ENCODE data around the gene CAMK1G.

The CAMK1G gene

GRCh38 chr1:209630383-209631225 lies 47.1 kb downstream of the CAMK1G start:
- no peak overlapping the region for H3K27ac ChIP-seq
- TF ChIP-seq ZFX (IDR thresholded peaks at IDR 0.05; ENCODE audit: borderline replicate concordance) (no peak), CTCF (IDR thresholded peaks at IDR 0.05) (no peak)

- no peak overlapping the region for H3K27ac ChIP-seq
- TF ChIP-seq CTCF (IDR thresholded peaks at IDR 0.05), result no peak
- no peak for TF ChIP-seq ZFX (IDR thresholded peaks at IDR 0.05; ENCODE audit: borderline replicate concordance)
Observed at GRCh38 chr1:209633335-209633997, 50.0 kb downstream of the CAMK1G start.

- TF ChIP-seq CTCF (IDR thresholded peaks at IDR 0.05) (no peak), ZFX (IDR thresholded peaks at IDR 0.05; ENCODE audit: borderline replicate concordance) (no peak)
Observed at GRCh38 chr1:209634005-209634737, 50.7 kb downstream of the CAMK1G start.

DNA sequence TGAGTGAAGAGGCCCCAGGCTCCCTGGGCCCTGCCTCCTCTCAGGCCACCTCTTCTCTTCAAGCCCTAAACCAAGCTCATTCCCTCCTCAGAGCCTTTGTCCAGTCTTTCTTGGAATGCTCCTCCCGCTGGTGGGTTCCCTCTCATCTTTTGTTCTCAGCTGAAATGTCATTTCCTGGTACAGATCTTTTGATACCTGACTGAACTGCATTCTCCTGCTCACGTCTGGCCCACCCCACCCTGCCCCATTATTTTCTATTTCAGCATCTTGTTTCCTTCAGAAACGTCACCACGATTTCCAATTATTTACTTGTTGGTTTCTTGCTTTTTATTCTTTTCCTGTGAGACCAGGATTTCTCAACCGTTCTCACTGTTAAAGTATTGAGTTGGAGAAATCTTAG lies 52.3 kb downstream of the CAMK1G start:
- no peak for TF ChIP-seq CTCF (IDR thresholded peaks at IDR 0.05)
- no peak for TF ChIP-seq ZFX (IDR thresholded peaks at IDR 0.05; ENCODE audit: borderline replicate concordance)
- H3K27ac ChIP-seq, result no peak overlapping the region

More at GRCh38 chr1:209634005-209634737, 50.7 kb downstream of the CAMK1G start:
- no peak overlapping the region for H3K27ac ChIP-seq

DNA sequence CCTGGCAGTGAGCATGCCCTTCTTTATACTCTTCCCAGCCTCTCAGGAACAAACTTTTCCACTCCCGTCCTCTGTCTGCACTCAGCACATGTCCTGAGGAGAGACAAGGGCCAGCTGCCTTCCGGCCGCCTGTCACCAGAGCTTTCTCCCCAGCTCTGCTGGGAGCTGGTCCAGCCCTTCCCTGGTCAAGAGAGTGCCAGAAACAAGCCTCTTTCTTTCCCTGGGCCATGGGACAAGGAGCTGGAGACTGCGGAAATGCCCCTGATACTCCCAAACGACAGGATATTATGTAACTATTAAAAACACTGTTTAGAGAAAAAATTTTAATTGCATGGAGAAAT lies 58.3 kb downstream of the CAMK1G start:
- no peak for TF ChIP-seq CTCF (IDR thresholded peaks at IDR 0.05)
- no peak for TF ChIP-seq ZFX (IDR thresholded peaks at IDR 0.05; ENCODE audit: borderline replicate concordance)
- H3K27ac ChIP-seq, result no peak overlapping the region

GRCh38 chr1:209642816-209643215 lies 59.3 kb downstream of the CAMK1G start:
- no peak overlapping the region for H3K27ac ChIP-seq

More at GRCh38 chr1:209642816-209643215, 59.3 kb downstream of the CAMK1G start:
- TF ChIP-seq CTCF (IDR thresholded peaks at IDR 0.05) (no peak), ZFX (IDR thresholded peaks at IDR 0.05; ENCODE audit: borderline replicate concordance) (no peak)
